Transverse colon (tissue), 3 donors: ENCODE results near the gene PPP4R3A.

Source experiments
- POLR2A ChIP-seq: fragments of 450-650 bp; IDR thresholded peaks from one replicate; pipeline ENCODE4 v1.6.1; 2016; ENCODE audit warnings: antibody characterized with exemption, mild to moderate bottlenecking, moderate library complexity
- TF ChIP-seq, protein P1 (sequence below), 5 experiments: fragments of 200-600 bp in 3 of 5; fragments of 450-650 bp in 2 of 5; sonication (generic) in 3 of 5; IDR thresholded peaks; 1 replicate in 2 of 5; 2 replicates in 3 of 5; pipeline ENCODE4 v1.5.1; 2016 to 2017; ENCODE audit warnings: antibody characterized with exemption in 5 of 5, inconsistent platforms in 3 of 5, mild to moderate bottlenecking in 2 of 5, moderate library complexity in 1 of 5

DNA sequence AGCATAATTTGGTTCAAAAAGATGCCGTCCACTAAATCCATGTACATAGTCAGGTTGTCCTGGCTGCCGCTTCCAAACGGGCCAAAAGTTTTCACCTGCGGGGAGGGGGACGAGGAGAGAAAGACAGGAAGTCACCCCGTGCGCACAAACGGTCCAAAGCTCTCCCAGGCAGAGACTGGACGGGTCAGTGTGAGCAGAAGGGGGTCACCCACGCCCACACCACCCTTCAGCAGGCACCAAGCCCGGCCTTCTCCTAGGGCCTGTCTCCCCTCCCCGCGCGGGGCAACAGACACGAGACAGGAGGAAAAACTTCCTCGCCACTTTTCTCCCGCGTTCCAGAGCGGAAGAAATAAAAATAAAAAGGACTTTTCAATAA is 93.4 kb downstream of the PPP4R3A start:
- TF ChIP-seq POLR2A: no peak
- TF ChIP-seq, protein P1, sequence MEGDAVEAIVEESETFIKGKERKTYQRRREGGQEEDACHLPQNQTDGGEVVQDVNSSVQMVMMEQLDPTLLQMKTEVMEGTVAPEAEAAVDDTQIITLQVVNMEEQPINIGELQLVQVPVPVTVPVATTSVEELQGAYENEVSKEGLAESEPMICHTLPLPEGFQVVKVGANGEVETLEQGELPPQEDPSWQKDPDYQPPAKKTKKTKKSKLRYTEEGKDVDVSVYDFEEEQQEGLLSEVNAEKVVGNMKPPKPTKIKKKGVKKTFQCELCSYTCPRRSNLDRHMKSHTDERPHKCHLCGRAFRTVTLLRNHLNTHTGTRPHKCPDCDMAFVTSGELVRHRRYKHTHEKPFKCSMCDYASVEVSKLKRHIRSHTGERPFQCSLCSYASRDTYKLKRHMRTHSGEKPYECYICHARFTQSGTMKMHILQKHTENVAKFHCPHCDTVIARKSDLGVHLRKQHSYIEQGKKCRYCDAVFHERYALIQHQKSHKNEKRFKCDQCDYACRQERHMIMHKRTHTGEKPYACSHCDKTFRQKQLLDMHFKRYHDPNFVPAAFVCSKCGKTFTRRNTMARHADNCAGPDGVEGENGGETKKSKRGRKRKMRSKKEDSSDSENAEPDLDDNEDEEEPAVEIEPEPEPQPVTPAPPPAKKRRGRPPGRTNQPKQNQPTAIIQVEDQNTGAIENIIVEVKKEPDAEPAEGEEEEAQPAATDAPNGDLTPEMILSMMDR (IDR thresholded peaks at IDR 0.05): no peak
